HEK293T (cell line): Measurements from ENCODE around the gene MICU2.
"Not testable (repeated sequence)": the region's sequence is repeated elsewhere in the genome, so short reads cannot be mapped to it uniquely, and the experiment has no call there.

Experiments
- CTCF ChIA-PET: fragments of 350-600 bp; formaldehyde crosslinking; extraction: SDS; loops from one replicate; lab custom pipeline; 2021; ENCODE audit warnings: antibody characterized with exemption, inconsistent platforms; lab: Yijun Ruan, JAX
- POLR2A ChIA-PET: fragments of 350-600 bp; formaldehyde crosslinking; extraction: SDS; loops from one replicate; lab custom pipeline; 2020; ENCODE audit warnings: antibody characterized with exemption, inconsistent platforms; lab: Yijun Ruan, JAX
- DNase-seq: peaks from one replicate; pipeline ENCODE4 v3.0.0; 2012; ENCODE audit warnings: mixed read lengths; ENCODE audit errors: extremely low spot score
- ARNT ChIP-seq: fragments of 450-650 bp; IDR thresholded peaks from 2 replicates; pipeline ENCODE4 v1.6.1; 2017; ENCODE audit warnings: mild to moderate bottlenecking
- BHLHE40 ChIP-seq: fragments of 450-650 bp; IDR thresholded peaks from 2 replicates; pipeline ENCODE4 v1.6.1; 2016; ENCODE audit warnings: mild to moderate bottlenecking, moderate library complexity, borderline replicate concordance
- CTBP1 ChIP-seq: fragments of 450-650 bp; IDR thresholded peaks from 2 replicates; pipeline ENCODE4 v1.6.1; 2016; ENCODE audit warnings: borderline replicate concordance
- ELF4 ChIP-seq: fragments of 450-650 bp; IDR thresholded peaks from 2 replicates; pipeline ENCODE4 v1.6.1; 2017; ENCODE audit warnings: antibody characterized with exemption
- FOXA1 ChIP-seq: fragments of 450-650 bp; IDR thresholded peaks from 2 replicates; pipeline ENCODE4 v1.6.1; 2016; ENCODE audit warnings: mild to moderate bottlenecking
- FOXK2 ChIP-seq: fragments of 450-650 bp; IDR thresholded peaks from 2 replicates; pipeline ENCODE4 v1.6.1; 2016; ENCODE audit warnings: mild to moderate bottlenecking
- FOXM1 ChIP-seq: fragments of 450-650 bp; IDR thresholded peaks from 2 replicates; pipeline ENCODE4 v1.6.1; 2017; ENCODE audit warnings: mild to moderate bottlenecking, borderline replicate concordance
- HDGF ChIP-seq: fragments of 450-650 bp; IDR thresholded peaks from 2 replicates; pipeline ENCODE4 v1.6.1; 2017; ENCODE audit warnings: antibody characterized with exemption, borderline replicate concordance
- L3MBTL2 ChIP-seq: fragments of 450-650 bp; conservative IDR thresholded peaks from 2 replicates; pipeline ENCODE4 v1.6.1; 2016; ENCODE audit warnings: mild to moderate bottlenecking
- LEF1 ChIP-seq: fragments of 450-650 bp; IDR thresholded peaks from 2 replicates; pipeline ENCODE4 v1.6.1; 2017; ENCODE audit warnings: mild to moderate bottlenecking, borderline replicate concordance
- NFRKB ChIP-seq: fragments of 450-650 bp; IDR thresholded peaks from 2 replicates; pipeline ENCODE4 v1.6.1; 2016; ENCODE audit warnings: mild to moderate bottlenecking, moderate library complexity
- SP1 ChIP-seq: fragments of 450-650 bp; IDR thresholded peaks from 2 replicates; pipeline ENCODE4 v1.6.1; 2017
- SUZ12 ChIP-seq: fragments of 450-650 bp; IDR thresholded peaks from 2 replicates; pipeline ENCODE4 v1.6.1; 2016; ENCODE audit warnings: mild to moderate bottlenecking
- TARDBP ChIP-seq: fragments of 450-650 bp; IDR thresholded peaks from 2 replicates; pipeline ENCODE4 v1.6.1; 2016
- ZNF384 ChIP-seq: fragments of 450-650 bp; IDR thresholded peaks from 2 replicates; pipeline ENCODE4 v1.6.1; 2016
- TF ChIP-seq, protein P1 (sequence below): fragments of 450-650 bp; IDR thresholded peaks from 2 replicates; pipeline ENCODE4 v1.6.1; 2016

The MICU2 gene

GRCh38 chr13:21590231-21590630, 13.7 kb downstream of the MICU2 start:
- ChIA-PET CTCF (no interaction called here), POLR2A (no interaction called here)
- TF ChIP-seq BHLHE40, result no peak
- TF ChIP-seq, protein P1, sequence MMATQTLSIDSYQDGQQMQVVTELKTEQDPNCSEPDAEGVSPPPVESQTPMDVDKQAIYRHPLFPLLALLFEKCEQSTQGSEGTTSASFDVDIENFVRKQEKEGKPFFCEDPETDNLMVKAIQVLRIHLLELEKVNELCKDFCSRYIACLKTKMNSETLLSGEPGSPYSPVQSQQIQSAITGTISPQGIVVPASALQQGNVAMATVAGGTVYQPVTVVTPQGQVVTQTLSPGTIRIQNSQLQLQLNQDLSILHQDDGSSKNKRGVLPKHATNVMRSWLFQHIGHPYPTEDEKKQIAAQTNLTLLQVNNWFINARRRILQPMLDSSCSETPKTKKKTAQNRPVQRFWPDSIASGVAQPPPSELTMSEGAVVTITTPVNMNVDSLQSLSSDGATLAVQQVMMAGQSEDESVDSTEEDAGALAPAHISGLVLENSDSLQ, result no peak
- TF ChIP-seq L3MBTL2, result no peak
- no peak for TF ChIP-seq LEF1
- no peak for TF ChIP-seq FOXM1
- TF ChIP-seq CTBP1, result no peak
- no peak for TF ChIP-seq ELF4
- no peak for TF ChIP-seq SUZ12
- no peak for TF ChIP-seq TARDBP
- TF ChIP-seq ZNF384, result no peak
- no peak for TF ChIP-seq NFRKB
- TF ChIP-seq FOXK2, result no peak
- no peak for TF ChIP-seq FOXA1
- TF ChIP-seq HDGF, result no peak
- no peak for TF ChIP-seq SP1
- no peak for TF ChIP-seq ARNT
- no peak for DNase-seq

DNA sequence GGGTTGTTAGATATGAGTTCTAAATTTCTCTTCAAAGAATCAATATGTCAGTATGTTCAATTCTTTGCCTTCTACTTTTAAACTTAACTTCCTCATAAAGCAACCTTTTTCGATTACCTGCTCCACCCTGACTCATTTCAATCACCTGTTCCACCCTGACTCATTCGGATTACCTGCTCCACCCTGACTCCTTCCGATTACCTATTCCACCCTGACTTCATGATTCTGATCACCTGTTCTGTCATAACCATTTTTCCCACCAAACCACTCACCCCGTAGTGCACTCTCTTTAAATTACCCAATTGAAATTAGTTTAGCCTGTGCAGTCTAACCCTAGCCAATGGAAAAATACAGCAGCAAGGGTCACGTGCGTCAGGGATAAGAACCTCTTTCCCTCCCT, 14.5 kb downstream of the MICU2 start:
- CTCF ChIA-PET, POLR2A ChIA-PET, DNase-seq: not testable (repeated sequence)

DNA sequence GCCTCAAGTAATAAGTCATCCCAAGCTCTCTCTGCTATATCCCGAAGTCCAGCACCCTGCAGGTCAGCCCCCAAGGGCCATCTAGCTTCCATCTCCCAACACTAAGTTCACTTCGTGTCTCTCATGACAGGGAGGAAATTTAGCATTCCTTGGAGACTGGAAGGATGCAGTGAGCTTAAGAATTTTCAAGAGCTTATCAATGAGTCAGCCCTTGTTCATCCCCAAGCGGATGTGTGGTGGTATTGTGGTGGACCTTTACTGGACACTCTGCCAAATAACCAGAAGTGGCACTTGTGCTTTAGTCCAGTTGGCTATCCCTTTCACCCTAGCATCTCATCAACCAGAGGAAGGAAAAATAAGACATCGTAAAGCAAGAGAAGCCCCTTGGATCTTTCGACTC, 15.6 kb downstream of the MICU2 start:
- POLR2A ChIA-PET, CTCF ChIA-PET, DNase-seq: not testable (repeated sequence)

DNA sequence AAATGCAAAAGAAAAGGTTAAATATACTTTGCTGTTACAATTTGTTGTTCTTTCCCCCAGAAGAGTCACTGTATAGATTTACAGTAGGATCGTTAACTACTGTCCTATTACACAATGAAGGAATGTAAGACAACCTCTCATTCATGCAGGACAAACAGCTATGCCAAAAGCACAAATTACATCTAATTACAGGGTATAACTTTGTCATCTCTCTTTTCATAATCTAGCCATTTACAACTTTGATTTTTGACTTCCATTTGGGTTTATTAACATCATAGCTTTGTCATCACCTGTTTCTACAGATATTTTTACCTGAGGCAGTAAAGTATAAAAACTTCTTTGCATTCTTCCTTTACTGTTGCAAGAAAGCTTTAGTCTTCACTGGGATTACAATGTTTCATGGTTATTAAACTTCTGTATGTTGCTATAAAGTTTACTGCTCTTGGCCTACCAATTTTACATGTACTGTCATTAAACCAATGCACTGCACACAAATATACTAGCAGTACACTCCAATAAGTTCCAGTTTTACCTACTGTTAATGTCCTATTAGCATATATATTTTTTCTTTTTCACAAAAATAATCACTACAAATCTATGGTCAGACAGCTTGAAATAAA, 18.9 kb downstream of the MICU2 start:
- TF ChIP-seq NFRKB (no peak), FOXK2 (no peak), FOXA1 (no peak), L3MBTL2 (no peak), HDGF (no peak), LEF1 (no peak), SP1 (no peak), ARNT (no peak)
- TF ChIP-seq, protein P1, result no peak
- POLR2A ChIA-PET, result interaction anchor here (1.2 kb wide), 1 partner anchor 19 kb away, joined by 5 read pairs; the partner anchor contains the start of gene MICU2
- CTCF ChIA-PET, result no interaction called here
- no peak for DNase-seq

DNA sequence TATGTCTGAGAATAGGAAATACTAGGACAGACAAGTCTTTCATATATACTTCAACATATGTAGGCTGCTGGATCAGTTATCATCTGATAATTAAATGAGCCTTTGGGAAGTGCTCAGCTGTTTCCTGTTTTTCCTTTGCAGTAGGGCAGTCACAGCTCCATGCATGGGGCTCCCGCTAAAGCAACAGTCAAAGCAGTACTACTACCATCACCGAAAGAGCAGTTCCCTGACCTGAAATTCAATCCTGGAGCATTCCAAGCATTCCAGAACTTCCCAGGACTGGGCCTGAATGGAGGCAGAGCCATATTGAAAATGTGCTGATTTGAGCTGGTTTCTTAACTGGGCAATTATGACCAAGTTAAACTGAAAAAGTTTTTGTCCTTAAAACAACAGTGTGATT, 20.5 kb downstream of the MICU2 start:
- CTCF ChIA-PET, result no interaction called here
- no peak for DNase-seq
- TF ChIP-seq CTBP1, result no peak
- TF ChIP-seq ZNF384, result no peak
- no peak for TF ChIP-seq ELF4
- no peak for TF ChIP-seq FOXK2
- no peak for TF ChIP-seq L3MBTL2
- POLR2A ChIA-PET, result no interaction called here

- TF ChIP-seq TARDBP, result no peak
- TF ChIP-seq BHLHE40, result no peak
- TF ChIP-seq ELF4, result no peak
- no peak for TF ChIP-seq ARNT
- TF ChIP-seq CTBP1, result no peak
- ChIA-PET POLR2A (no interaction called here), CTCF (no interaction called here)
- DNase-seq, result no peak
Observed at GRCh38 chr13:21580736-21581135, 23.2 kb downstream of the MICU2 start.

DNA sequence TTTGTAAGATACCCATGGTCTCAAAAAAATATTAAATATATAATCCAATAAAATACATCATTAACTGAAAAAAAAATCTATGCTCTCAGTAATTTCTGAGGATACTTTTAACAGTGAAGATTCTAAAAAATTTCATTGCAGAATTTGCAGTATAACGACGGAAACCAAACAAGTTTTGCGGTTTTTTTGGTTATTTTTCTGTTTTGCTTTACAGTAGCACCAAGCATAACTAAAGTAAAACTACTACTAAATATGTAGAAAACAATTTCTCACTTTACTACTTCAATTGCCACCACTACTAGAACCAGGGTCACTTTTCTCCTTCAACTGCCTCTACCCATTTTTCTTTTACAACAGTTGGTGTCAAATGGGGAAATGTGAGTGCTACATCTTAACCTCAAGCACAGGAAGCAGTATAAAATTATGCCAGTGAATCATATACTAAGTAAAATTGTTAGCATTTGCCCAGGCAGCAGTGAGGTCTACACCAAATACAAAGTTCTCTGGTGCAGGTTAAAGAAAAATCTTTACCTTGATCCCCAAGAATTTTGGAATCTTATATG, 24.1 kb downstream of the MICU2 start:
- no peak for DNase-seq
- TF ChIP-seq LEF1, result no peak
- TF ChIP-seq ZNF384, result no peak
- no peak for TF ChIP-seq SUZ12
- TF ChIP-seq, protein P1, result no peak
- TF ChIP-seq ELF4, result no peak
- TF ChIP-seq FOXM1, result no peak
- TF ChIP-seq BHLHE40, result no peak
- TF ChIP-seq ARNT, result no peak
- TF ChIP-seq TARDBP, result no peak
- TF ChIP-seq SP1, result no peak
- TF ChIP-seq FOXK2, result no peak
- TF ChIP-seq CTBP1, result no peak
- no peak for TF ChIP-seq NFRKB
- no peak for TF ChIP-seq FOXA1
- ChIA-PET POLR2A (no interaction called here), CTCF (no interaction called here)
